Activated CD4-positive, alpha-beta T cell treated with anti-CD3 and anti-CD28 coated beads for 36 hours (primary cell): ENCODE results near the gene HS6ST3. TPM values are rescaled to one million over a fixed set of nuclear protein-coding genes. Genes with fewer than 3 reads are reported as not detected.

Experiments
- ATAC-seq: fragments of 200-7000 bp; cut with Tn5 transposase; one replicate; pipeline ENCODE4 v1.10.0; 2021; ENCODE audit warnings: mild to moderate bottlenecking, moderate library complexity
- CTCF ChIA-PET: fragments of 350-600 bp; sonication (Branson Sonifier 250); formaldehyde crosslinking; loops from one replicate; lab custom pipeline; 2021; ENCODE audit warnings: antibody characterized with exemption; lab: Charles Lee
- POLR2A ChIA-PET: fragments of 350-600 bp; sonication (Branson Sonifier 250); formaldehyde crosslinking; loops from one replicate; lab custom pipeline; 2021; ENCODE audit warnings: antibody characterized with exemption, inconsistent platforms; lab: Charles Lee
- DNase-seq: peaks from one replicate; pipeline ENCODE4 v3.0.0-alpha.2; 2020
- H3K27ac Mint-ChIP-seq: one replicate; pipeline ENCODE4 v1.8.0; 2021; ENCODE audit warnings: mixed read lengths
- H3K27me3 Mint-ChIP-seq: one replicate; pipeline ENCODE4 v1.8.0; 2021; ENCODE audit warnings: mixed read lengths
- H3K36me3 Mint-ChIP-seq: one replicate; pipeline ENCODE4 v1.8.0; 2021; ENCODE audit warnings: low read depth, mixed read lengths
- H3K4me1 Mint-ChIP-seq: one replicate; pipeline ENCODE4 v1.8.0; 2021; ENCODE audit warnings: mixed read lengths
- H3K4me3 Mint-ChIP-seq: one replicate; pipeline ENCODE4 v1.8.0; 2021; ENCODE audit warnings: mild to moderate bottlenecking, moderate library complexity, mixed read lengths
- H3K9me3 Mint-ChIP-seq: one replicate; pipeline ENCODE4 v1.8.0; 2021; ENCODE audit warnings: low read depth, mixed read lengths
- intact Hi-C, 2 experiments: fragments of 100-400 bp; cut with DNase I in 1 of 2; cut with micrococcal nuclease in 1 of 2; formaldehyde crosslinking; loops; one replicate each; pipeline versions ENCODE4 v1.14.2 to v1.15.1; 2022 to 2024; cut with DNase I, micrococcal nuclease
- total RNA-seq, 2 experiments: library from RNA; stranded (reverse); gene quantifications; one replicate each; pipeline ENCODE4 v1.2.3, GENCODE V29; 2021

The HS6ST3 gene
- total RNA-seq, 2 experiments from 2014 or later: not detected

DNA sequence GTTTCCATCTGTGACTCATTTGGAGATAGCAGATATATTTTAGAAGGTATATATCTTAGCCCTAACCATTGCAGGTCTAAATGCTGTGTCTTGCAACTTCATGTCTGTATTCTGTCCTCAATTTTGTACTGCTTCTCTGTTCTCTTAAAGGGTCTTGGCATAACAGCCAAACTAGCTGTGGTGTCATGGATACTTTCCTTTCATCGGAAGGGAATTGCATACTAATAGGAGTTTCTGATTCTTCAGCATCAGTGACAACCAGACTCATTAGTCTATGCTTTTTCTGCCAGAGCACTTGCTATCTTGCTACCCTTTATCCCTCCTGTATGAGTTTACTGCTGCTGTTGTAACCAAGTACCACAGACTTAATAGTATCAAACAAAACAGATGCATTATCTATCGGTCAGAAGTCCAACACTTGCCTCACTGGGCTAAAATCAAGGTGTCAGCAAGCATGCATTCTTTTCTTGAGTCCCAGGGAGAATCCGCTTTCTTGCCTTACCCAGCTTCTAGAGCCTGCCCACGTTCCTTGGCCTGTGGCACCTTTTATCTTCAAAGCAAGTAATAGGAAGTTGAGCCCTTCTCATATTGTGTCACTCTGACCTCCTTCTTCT is 253.1 kb downstream of the HS6ST3 start:
- intact Hi-C loops: no loop called here
- Mint-ChIP-seq H3K36me3 (no peaks in the 10 kb centered on the region), H3K9me3 (peaks cover 8% of the 10 kb centered on the region), H3K27me3 (no peaks in the 10 kb centered on the region), H3K4me1 (no peaks in the 10 kb centered on the region), H3K27ac (no peak overlapping the region), H3K4me3 (no peak overlapping the region)
- ChIA-PET POLR2A (no interaction called here), CTCF (no interaction called here)
- DNase-seq (no peak), ATAC-seq (no peak)

- H3K36me3 Mint-ChIP-seq: no peaks in the 10 kb centered on the region
- peaks cover 6% of the 10 kb centered on the region for H3K9me3 Mint-ChIP-seq
- ChIA-PET POLR2A (no interaction called here), CTCF (no interaction called here)
- no peaks in the 10 kb centered on the region for H3K27me3 Mint-ChIP-seq
- intact Hi-C loops: no loop called here
- DNase-seq (no peak), ATAC-seq (no peak)
- no peak overlapping the region for H3K27ac Mint-ChIP-seq
- H3K4me1 Mint-ChIP-seq: no peaks in the 10 kb centered on the region
- H3K4me3 Mint-ChIP-seq: no peak overlapping the region
These were observed 257.0 kb downstream of the HS6ST3 start for GRCh38 chr13:96346921-96347320.

DNA sequence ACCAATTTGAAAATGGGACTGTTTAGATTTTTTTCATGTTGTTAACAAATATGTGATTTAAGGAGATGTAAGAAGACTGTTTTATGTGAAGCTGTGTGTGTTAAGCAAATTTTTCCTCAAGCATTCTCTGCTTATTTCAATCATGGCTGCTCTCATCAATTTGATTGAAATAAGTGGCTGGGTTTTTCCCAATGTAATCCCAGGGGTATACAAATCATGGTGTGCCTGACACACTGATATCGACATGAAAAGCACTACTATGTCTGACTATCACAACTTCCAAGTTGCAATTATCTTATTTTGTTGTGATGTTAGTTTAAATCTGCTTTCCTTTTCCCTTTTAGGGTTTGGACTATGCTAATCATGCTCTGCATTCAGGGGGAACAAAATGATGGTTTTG is 283.7 kb downstream of the HS6ST3 start:
- H3K27ac Mint-ChIP-seq: no peak overlapping the region
- H3K4me1 Mint-ChIP-seq: no peaks in the 10 kb centered on the region
- no peaks in the 10 kb centered on the region for H3K36me3 Mint-ChIP-seq
- no peak for ATAC-seq
- no peak for DNase-seq
- H3K27me3 Mint-ChIP-seq: no peaks in the 10 kb centered on the region
- H3K4me3 Mint-ChIP-seq: no peak overlapping the region
- ChIA-PET CTCF (no interaction called here), POLR2A (no interaction called here)
- intact Hi-C loops: no loop called here
- H3K9me3 Mint-ChIP-seq: peaks cover 8% of the 10 kb centered on the region

GRCh38 chr13:96377835-96378234 is 287.9 kb downstream of the HS6ST3 start:
- intact Hi-C loops: no loop called here
- Mint-ChIP-seq H3K9me3 (peaks cover 5% of the 10 kb centered on the region), H3K4me1 (no peaks in the 10 kb centered on the region), H3K4me3 (no peak overlapping the region), H3K27ac (no peak overlapping the region), H3K27me3 (no peaks in the 10 kb centered on the region), H3K36me3 (no peaks in the 10 kb centered on the region)
- CTCF ChIA-PET: no interaction called here
- POLR2A ChIA-PET: no interaction called here
- ATAC-seq (no peak), DNase-seq (no peak)

DNA sequence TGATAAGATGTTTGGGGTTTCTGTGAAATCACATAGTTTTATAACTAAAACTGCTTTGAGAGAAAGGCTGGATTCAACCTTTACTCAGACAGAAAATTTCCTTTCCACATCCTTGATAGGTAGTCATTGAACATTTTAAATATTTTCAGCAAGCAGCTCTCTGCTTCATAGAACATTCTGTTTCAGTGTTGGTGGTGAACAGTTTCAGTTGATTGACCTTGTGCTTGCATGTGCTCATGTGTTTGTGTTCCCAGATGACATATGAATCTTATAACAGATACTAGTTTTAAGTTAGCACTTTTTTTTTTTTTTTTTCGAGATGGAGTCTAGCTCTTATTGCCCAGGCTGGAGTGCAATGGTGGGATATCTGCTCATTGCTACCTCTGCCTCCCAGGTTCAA is 290.1 kb downstream of the HS6ST3 start:
- no peaks in the 10 kb centered on the region for H3K27me3 Mint-ChIP-seq
- DNase-seq: no peak
- ATAC-seq: no peak
- CTCF ChIA-PET: no interaction called here
- no peaks in the 10 kb centered on the region for H3K36me3 Mint-ChIP-seq
- H3K4me3 Mint-ChIP-seq: no peak overlapping the region
- no peak overlapping the region for H3K27ac Mint-ChIP-seq
- H3K9me3 Mint-ChIP-seq: peaks cover 5% of the 10 kb centered on the region
- POLR2A ChIA-PET: no interaction called here
- intact Hi-C loops: no loop called here
- no peaks in the 10 kb centered on the region for H3K4me1 Mint-ChIP-seq

- Mint-ChIP-seq H3K4me3 (no peak overlapping the region), H3K4me1 (no peaks in the 10 kb centered on the region), H3K27ac (no peak overlapping the region), H3K27me3 (no peaks in the 10 kb centered on the region), H3K36me3 (no peaks in the 10 kb centered on the region), H3K9me3 (peaks cover 4% of the 10 kb centered on the region)
- intact Hi-C loops: no loop called here
- POLR2A ChIA-PET: no interaction called here
- ATAC-seq (no peak), DNase-seq (no peak)
- CTCF ChIA-PET: no interaction called here
These were observed 291.8 kb downstream of the HS6ST3 start for GRCh38 chr13:96381681-96382080.

GRCh38 chr13:96388598-96388997 is 298.7 kb downstream of the HS6ST3 start:
- no peaks in the 10 kb centered on the region for H3K36me3 Mint-ChIP-seq
- CTCF ChIA-PET: no interaction called here
- no peak overlapping the region for H3K4me3 Mint-ChIP-seq
- H3K27ac Mint-ChIP-seq: no peak overlapping the region
- DNase-seq: no peak
- H3K9me3 Mint-ChIP-seq: peaks cover 2% of the 10 kb centered on the region
- no peaks in the 10 kb centered on the region for H3K4me1 Mint-ChIP-seq
- no peak for ATAC-seq
- no peaks in the 10 kb centered on the region for H3K27me3 Mint-ChIP-seq
- intact Hi-C loops: no loop called here
- POLR2A ChIA-PET: no interaction called here

DNA sequence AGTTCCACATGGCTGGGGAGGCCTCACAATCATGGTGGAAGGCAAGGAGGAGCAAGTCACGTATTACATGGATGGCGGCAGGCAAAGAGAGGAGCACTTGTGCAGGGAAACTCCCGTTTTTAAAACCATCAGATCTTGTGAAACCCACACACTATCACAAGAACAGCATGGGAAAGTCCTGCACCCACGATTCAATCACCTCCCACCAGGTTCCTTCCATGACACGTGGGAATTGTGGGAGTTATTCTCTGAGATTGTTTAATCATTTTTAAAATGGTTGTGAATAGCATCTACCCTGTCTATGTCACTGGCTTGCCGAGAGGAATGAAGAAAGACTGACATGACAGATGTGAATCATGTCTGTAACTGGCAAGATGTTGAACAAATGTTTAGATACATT is 301.7 kb downstream of the HS6ST3 start:
- H3K4me1 Mint-ChIP-seq: no peaks in the 10 kb centered on the region
- intact Hi-C loops: no loop called here
- H3K9me3 Mint-ChIP-seq: peaks cover 2% of the 10 kb centered on the region
- POLR2A ChIA-PET: no interaction called here
- CTCF ChIA-PET: no interaction called here
- ATAC-seq (no peak), DNase-seq (no peak)
- no peaks in the 10 kb centered on the region for H3K36me3 Mint-ChIP-seq
- H3K27ac Mint-ChIP-seq: no peak overlapping the region
- no peaks in the 10 kb centered on the region for H3K27me3 Mint-ChIP-seq
- H3K4me3 Mint-ChIP-seq: no peak overlapping the region

- ChIA-PET CTCF (no interaction called here), POLR2A (no interaction called here)
- DNase-seq (no peak), ATAC-seq (no peak)
- intact Hi-C loops: no loop called here
- H3K36me3 Mint-ChIP-seq: no peaks in the 10 kb centered on the region
- H3K9me3 Mint-ChIP-seq: no peaks in the 10 kb centered on the region
- no peak overlapping the region for H3K27ac Mint-ChIP-seq
- H3K4me3 Mint-ChIP-seq: no peak overlapping the region
- H3K27me3 Mint-ChIP-seq: no peaks in the 10 kb centered on the region
- H3K4me1 Mint-ChIP-seq: no peaks in the 10 kb centered on the region
These were observed 307.9 kb downstream of the HS6ST3 start for GRCh38 chr13:96397807-96398206.

DNA sequence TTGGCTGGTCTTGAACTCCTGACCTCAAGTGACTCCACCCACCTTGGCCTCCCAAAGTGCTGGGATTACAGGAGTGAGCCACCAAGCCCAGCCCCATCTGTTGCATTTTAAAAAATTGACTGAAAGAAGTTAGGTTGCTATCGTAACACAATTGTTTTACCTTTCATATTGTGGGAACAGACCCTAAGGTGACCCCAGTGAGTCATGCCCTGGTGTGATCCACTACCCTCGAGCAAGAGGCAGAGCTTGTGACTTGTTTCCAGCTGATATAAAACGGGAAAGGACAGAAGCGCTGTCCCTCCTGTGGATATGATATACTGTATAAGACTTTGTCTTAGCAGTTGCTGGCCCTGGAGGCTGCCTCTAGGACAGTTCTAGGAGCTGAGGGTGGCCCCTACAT is 308.6 kb downstream of the HS6ST3 start:
- no peaks in the 10 kb centered on the region for H3K27me3 Mint-ChIP-seq
- ATAC-seq: no peak
- no peak overlapping the region for H3K4me3 Mint-ChIP-seq
- ChIA-PET CTCF (no interaction called here), POLR2A (no interaction called here)
- H3K27ac Mint-ChIP-seq: no peak overlapping the region
- intact Hi-C loops: no loop called here
- no peaks in the 10 kb centered on the region for H3K4me1 Mint-ChIP-seq
- H3K36me3 Mint-ChIP-seq: no peaks in the 10 kb centered on the region
- no peaks in the 10 kb centered on the region for H3K9me3 Mint-ChIP-seq
- DNase-seq: no peak

- ChIA-PET POLR2A (no interaction called here), CTCF (interaction anchor here (0.7 to 1.0 kb wide), 2 partner anchors 13 to 23 kb away, joined by 3 to 4 read pairs; no protein-coding TSS in a partner anchor)
- intact Hi-C loops: no loop called here
- Mint-ChIP-seq H3K4me1 (no peaks in the 10 kb centered on the region), H3K9me3 (peaks cover 2% of the 10 kb centered on the region), H3K4me3 (no peak overlapping the region), H3K27ac (no peak overlapping the region), H3K27me3 (peaks cover 2% of the 10 kb centered on the region), H3K36me3 (no peaks in the 10 kb centered on the region)
- DNase-seq (no peak), ATAC-seq (no peak)
These were observed 313.3 kb downstream of the HS6ST3 start for GRCh38 chr13:96403241-96403640.

DNA sequence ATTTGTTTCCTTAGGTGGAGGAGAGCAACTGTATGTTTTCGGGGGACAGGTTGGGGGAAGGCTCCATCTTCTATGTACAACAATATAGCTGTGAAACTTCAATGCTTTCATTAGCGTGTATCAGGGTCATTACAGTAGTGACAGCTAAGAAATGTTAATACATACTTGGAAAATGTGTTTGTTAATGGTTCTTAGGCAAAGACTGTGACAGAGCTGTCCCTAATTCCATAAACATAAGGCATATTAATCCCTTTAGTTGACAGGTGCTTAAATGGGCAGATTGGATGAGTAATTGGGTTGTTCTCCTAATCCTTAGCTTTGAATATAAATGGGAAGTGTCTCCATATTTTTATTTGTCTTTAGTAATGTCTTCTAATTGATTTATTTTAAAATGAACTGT is 313.7 kb downstream of the HS6ST3 start:
- H3K27me3 Mint-ChIP-seq: peaks cover 4% of the 10 kb centered on the region
- H3K36me3 Mint-ChIP-seq: no peaks in the 10 kb centered on the region
- ATAC-seq (no peak), DNase-seq (no peak)
- intact Hi-C loops: no loop called here
- POLR2A ChIA-PET: no interaction called here
- H3K27ac Mint-ChIP-seq: no peak overlapping the region
- peaks cover 2% of the 10 kb centered on the region for H3K9me3 Mint-ChIP-seq
- CTCF ChIA-PET: interaction anchor here (1.0 kb wide), 1 partner anchor 13 kb away, joined by 3 read pairs; no protein-coding TSS in a partner anchor
- no peaks in the 10 kb centered on the region for H3K4me1 Mint-ChIP-seq
- H3K4me3 Mint-ChIP-seq: no peak overlapping the region
